IPS-NIHi7 (cell line): ENCODE results near the gene CAPN12.

Experiments used
- DNase-seq: peaks from one replicate; pipeline ENCODE4 v3.0.0; 2012; ENCODE audit warnings: mixed read lengths; ENCODE audit errors: extremely low spot score

Gene CAPN12

GRCh38 chr19:38697197-38697596, 47.1 kb downstream of the CAPN12 start:
- DNase-seq = no peak

- no peak for DNase-seq
Observed at GRCh38 chr19:38696729-38697055, 47.6 kb downstream of the CAPN12 start.

- no peak for DNase-seq
Observed at GRCh38 chr19:38695832-38696728, 48.2 kb downstream of the CAPN12 start.

GRCh38 chr19:38695317-38695683, 49.0 kb downstream of the CAPN12 start:
- DNase-seq = no peak

- peak; percentile 64 for DNase-seq
Observed at GRCh38 chr19:38693380-38694223, 50.7 kb downstream of the CAPN12 start.

GRCh38 chr19:38692458-38693379, 51.6 kb downstream of the CAPN12 start:
- DNase-seq = no peak

- DNase-seq = no peak
Observed at GRCh38 chr19:38691938-38692457, 52.3 kb downstream of the CAPN12 start.

- DNase-seq = no peak
Observed at GRCh38 chr19:38690832-38691231, 53.4 kb downstream of the CAPN12 start.

- no peak for DNase-seq
Observed at GRCh38 chr19:38690146-38690545, 54.1 kb downstream of the CAPN12 start.

GRCh38 chr19:38687837-38688378, 56.4 kb downstream of the CAPN12 start:
- no peak for DNase-seq

GRCh38 chr19:38686530-38686888, 57.8 kb downstream of the CAPN12 start:
- DNase-seq = no peak

GRCh38 chr19:38685666-38686529, 58.4 kb downstream of the CAPN12 start:
- DNase-seq = no peak

- no peak for DNase-seq
Observed at GRCh38 chr19:38684862-38685665, 59.2 kb downstream of the CAPN12 start.

- DNase-seq = no peak
Observed at GRCh38 chr19:38684078-38684861, 60.0 kb downstream of the CAPN12 start.

GRCh38 chr19:38683393-38684077, 60.7 kb downstream of the CAPN12 start:
- peak; percentile 87 for DNase-seq

GRCh38 chr19:38682872-38683392, 61.3 kb downstream of the CAPN12 start:
- no peak for DNase-seq

GRCh38 chr19:38682195-38682867, 61.9 kb downstream of the CAPN12 start:
- no peak for DNase-seq
